ENCODE results near the gene HSP90AB1. TPM values are rescaled to one million over a fixed set of nuclear protein-coding genes. Genes with fewer than 3 reads are reported as not detected.

The HSP90AB1 gene
- total and polyA plus RNA-seq, 9 of the 15 experiments (the other 6 are each of a cell fraction or from before 2014, with no cell fraction given), result 1,780 to 3,358 (median 2,262) TPM

DNA sequence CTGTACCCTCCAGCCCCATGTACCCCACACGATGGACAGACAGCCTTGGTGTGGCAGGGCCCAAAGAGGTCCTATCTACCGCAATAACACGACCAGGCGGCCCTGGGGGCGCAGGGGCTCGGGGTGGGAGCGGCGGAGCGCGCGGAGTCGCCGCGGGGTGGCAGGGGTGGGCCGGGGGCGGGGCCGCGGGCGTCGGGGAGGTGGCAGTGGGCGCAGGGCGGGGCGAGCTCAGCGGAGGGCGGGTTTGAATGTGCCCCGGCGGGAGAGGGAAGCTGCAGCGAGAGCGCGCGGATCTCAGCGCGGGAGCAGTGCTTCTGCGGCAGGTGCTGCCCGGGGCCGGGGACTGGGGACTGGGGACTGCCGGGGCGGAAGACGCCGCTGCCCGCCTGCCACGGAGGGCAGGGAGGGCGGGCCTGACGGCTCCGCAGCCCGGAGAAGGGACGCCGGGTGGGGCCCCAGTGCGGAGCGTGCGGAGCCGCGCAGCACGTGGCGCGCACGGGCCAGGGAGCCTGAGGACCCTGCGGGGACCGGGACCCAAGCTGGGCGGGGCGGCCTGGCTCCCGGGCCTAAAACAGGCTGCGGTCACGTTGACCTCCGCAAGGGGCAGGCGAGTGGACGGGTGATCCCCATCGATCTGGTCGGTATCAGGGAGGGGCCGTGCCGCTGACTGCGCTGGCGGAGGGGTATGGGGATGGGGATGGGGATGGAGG, 23.4 kb upstream of the HSP90AB1 start, which contains the start of gene SLC29A1 (continued):
- TF ChIP-seq, protein P1, sequence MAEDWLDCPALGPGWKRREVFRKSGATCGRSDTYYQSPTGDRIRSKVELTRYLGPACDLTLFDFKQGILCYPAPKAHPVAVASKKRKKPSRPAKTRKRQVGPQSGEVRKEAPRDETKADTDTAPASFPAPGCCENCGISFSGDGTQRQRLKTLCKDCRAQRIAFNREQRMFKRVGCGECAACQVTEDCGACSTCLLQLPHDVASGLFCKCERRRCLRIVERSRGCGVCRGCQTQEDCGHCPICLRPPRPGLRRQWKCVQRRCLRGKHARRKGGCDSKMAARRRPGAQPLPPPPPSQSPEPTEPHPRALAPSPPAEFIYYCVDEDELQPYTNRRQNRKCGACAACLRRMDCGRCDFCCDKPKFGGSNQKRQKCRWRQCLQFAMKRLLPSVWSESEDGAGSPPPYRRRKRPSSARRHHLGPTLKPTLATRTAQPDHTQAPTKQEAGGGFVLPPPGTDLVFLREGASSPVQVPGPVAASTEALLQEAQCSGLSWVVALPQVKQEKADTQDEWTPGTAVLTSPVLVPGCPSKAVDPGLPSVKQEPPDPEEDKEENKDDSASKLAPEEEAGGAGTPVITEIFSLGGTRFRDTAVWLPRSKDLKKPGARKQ (CRISPR knock-in tag; IDR thresholded peaks at IDR 0.05), result no peak
- TF ChIP-seq ZNF41 (CRISPR knock-in tag; conservative IDR thresholded peaks at IDR 0.05) (no peak), CBFB (CRISPR knock-in tag; IDR thresholded peaks at IDR 0.05) (peak; percentile 28; the same call in 1 of the 2 replicates), SAP30 (IDR thresholded peaks at IDR 0.05; ENCODE audit: borderline replicate concordance, insufficient read depth, low read depth, low read length, poor library complexity, severe bottlenecking) (peak; percentile 61), POLR2B (IDR thresholded peaks at IDR 0.05; ENCODE audit: low read depth, partially characterized antibody) (no peak), KAT2B (IDR thresholded peaks at IDR 0.05; ENCODE audit: low read depth, low read length) (no peak), ZNF134 (CRISPR knock-in tag; conservative IDR thresholded peaks at IDR 0.05) (no peak), BHLHE40 (IDR thresholded peaks at IDR 0.05; ENCODE audit: low read length) (peak; percentile 97), ZNF75A (CRISPR knock-in tag; IDR thresholded peaks at IDR 0.05) (no peak), ZNF263 (CRISPR knock-in tag; IDR thresholded peaks at IDR 0.05; ENCODE audit: borderline replicate concordance) (peak; percentile 59), JUNB (CRISPR knock-in tag; conservative IDR thresholded peaks at IDR 0.05) (no peak), ZBTB17 (CRISPR knock-in tag; IDR thresholded peaks at IDR 0.05) (peak; percentile 73; the same call in 1 of the 2 replicates), EHMT2 (IDR thresholded peaks at IDR 0.05) (no peak), KDM2B (CRISPR knock-in tag; IDR thresholded peaks at IDR 0.05) (no peak; the same call in 1 of the 2 replicates), ZNF274 (IDR thresholded peaks at IDR 0.05; ENCODE audit: borderline replicate concordance, low read depth, low read length) (no peak), FOXK2 (conservative IDR thresholded peaks at IDR 0.05 in 1 of 2, IDR thresholded peaks at IDR 0.05 in 1 of 2; ENCODE audit: low read depth in 2 of 2) (no peak), BRD9 (IDR thresholded peaks at IDR 0.05; ENCODE audit: low read depth, partially characterized antibody) (no peak), POLR2A (conservative IDR thresholded peaks at IDR 0.05) (peak; percentile 70)
- TF ChIP-seq, protein P2, sequence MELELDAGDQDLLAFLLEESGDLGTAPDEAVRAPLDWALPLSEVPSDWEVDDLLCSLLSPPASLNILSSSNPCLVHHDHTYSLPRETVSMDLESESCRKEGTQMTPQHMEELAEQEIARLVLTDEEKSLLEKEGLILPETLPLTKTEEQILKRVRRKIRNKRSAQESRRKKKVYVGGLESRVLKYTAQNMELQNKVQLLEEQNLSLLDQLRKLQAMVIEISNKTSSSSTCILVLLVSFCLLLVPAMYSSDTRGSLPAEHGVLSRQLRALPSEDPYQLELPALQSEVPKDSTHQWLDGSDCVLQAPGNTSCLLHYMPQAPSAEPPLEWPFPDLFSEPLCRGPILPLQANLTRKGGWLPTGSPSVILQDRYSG (tag; conservative IDR thresholded peaks at IDR 0.05; ENCODE audit: low read depth), result no peak
- TF ChIP-seq, protein P3, sequence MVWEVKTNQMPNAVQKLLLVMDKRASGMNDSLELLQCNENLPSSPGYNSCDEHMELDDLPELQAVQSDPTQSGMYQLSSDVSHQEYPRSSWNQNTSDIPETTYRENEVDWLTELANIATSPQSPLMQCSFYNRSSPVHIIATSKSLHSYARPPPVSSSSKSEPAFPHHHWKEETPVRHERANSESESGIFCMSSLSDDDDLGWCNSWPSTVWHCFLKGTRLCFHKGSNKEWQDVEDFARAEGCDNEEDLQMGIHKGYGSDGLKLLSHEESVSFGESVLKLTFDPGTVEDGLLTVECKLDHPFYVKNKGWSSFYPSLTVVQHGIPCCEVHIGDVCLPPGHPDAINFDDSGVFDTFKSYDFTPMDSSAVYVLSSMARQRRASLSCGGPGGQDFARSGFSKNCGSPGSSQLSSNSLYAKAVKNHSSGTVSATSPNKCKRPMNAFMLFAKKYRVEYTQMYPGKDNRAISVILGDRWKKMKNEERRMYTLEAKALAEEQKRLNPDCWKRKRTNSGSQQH (CRISPR knock-in tag; IDR thresholded peaks at IDR 0.05), result no peak
- TF ChIP-seq, protein P4, sequence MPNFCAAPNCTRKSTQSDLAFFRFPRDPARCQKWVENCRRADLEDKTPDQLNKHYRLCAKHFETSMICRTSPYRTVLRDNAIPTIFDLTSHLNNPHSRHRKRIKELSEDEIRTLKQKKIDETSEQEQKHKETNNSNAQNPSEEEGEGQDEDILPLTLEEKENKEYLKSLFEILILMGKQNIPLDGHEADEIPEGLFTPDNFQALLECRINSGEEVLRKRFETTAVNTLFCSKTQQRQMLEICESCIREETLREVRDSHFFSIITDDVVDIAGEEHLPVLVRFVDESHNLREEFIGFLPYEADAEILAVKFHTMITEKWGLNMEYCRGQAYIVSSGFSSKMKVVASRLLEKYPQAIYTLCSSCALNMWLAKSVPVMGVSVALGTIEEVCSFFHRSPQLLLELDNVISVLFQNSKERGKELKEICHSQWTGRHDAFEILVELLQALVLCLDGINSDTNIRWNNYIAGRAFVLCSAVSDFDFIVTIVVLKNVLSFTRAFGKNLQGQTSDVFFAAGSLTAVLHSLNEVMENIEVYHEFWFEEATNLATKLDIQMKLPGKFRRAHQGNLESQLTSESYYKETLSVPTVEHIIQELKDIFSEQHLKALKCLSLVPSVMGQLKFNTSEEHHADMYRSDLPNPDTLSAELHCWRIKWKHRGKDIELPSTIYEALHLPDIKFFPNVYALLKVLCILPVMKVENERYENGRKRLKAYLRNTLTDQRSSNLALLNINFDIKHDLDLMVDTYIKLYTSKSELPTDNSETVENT (CRISPR knock-in tag; IDR thresholded peaks at IDR 0.05), result peak; percentile 80; the same call in 1 of the 2 replicates
- TF ChIP-seq, protein P5, sequence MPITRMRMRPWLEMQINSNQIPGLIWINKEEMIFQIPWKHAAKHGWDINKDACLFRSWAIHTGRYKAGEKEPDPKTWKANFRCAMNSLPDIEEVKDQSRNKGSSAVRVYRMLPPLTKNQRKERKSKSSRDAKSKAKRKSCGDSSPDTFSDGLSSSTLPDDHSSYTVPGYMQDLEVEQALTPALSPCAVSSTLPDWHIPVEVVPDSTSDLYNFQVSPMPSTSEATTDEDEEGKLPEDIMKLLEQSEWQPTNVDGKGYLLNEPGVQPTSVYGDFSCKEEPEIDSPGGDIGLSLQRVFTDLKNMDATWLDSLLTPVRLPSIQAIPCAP (CRISPR knock-in tag; IDR thresholded peaks at IDR 0.05; ENCODE audit: borderline replicate concordance), result no peak

All from K562 (cell line).